Neuronal stem cell (in vitro differentiated cells): Measurements from ENCODE around the gene BCAM.
A peak's percentile ranks its signal among the peaks of the same experiment; 100 is the strongest.

Source experiments
- DNase-seq: peaks from one replicate; pipeline ENCODE4 v3.0.0-alpha.2; 2013; ENCODE audit warnings: low spot score
- H2AFZ ChIP-seq: one replicate; pipeline ENCODE4 v1.6.1; 2013; ENCODE audit warnings: mild to moderate bottlenecking, low read length, inconsistent platforms
- H2AK5ac ChIP-seq: 2 replicates; pipeline ENCODE4 v1.6.1; 2013; ENCODE audit warnings: low read depth, mild to moderate bottlenecking, inconsistent platforms, low read length, moderate library complexity, mixed read lengths
- H2BK120ac ChIP-seq: 2 replicates; pipeline ENCODE4 v1.6.1; 2013; ENCODE audit warnings: low read depth, mild to moderate bottlenecking, inconsistent platforms, low read length, moderate library complexity, mixed read lengths
- H2BK12ac ChIP-seq: one replicate; pipeline ENCODE4 v1.6.1; 2013; ENCODE audit warnings: low read length, inconsistent platforms
- H2BK15ac ChIP-seq: 2 replicates; pipeline ENCODE4 v1.6.1; 2013; ENCODE audit warnings: mild to moderate bottlenecking, low read length, inconsistent platforms, mixed read lengths
- H2BK5ac ChIP-seq: one replicate; pipeline ENCODE4 v1.6.1; 2013; ENCODE audit warnings: inconsistent platforms, mild to moderate bottlenecking, low read length, moderate library complexity
- H3K14ac ChIP-seq: one replicate; pipeline ENCODE4 v1.6.1; 2013; ENCODE audit warnings: low read length, inconsistent platforms
- H3K18ac ChIP-seq: 2 replicates; pipeline ENCODE4 v1.6.1; 2013; ENCODE audit warnings: low read length, inconsistent platforms
- H3K23ac ChIP-seq: 2 replicates; pipeline ENCODE4 v1.6.1; 2013; ENCODE audit warnings: low read depth, mild to moderate bottlenecking, mixed read lengths, low read length, inconsistent platforms; ENCODE audit not compliant: poor library complexity
- H3K27ac ChIP-seq: replicated peaks from 3 replicates; pipeline ENCODE4 v1.5.1; 2013; ENCODE audit warnings: low read length, inconsistent platforms
- H3K27me3 ChIP-seq, 3 experiments: 2 replicates each; pipeline ENCODE4 v1.6.1; 2013; ENCODE audit warnings: low read length in 3 of 3, mild to moderate bottlenecking in 2 of 3, inconsistent platforms in 1 of 3, low read depth in 1 of 3, mixed read lengths in 1 of 3, moderate library complexity in 1 of 3; ENCODE audit not compliant: control insufficient read depth in 3 of 3, insufficient read depth in 3 of 3
- H3K36me3 ChIP-seq, 2 donors: replicated peaks in 1 of 2; 2 replicates each; pipeline ENCODE4 v1.6.1; 2013; ENCODE audit warnings: low read length in 2 of 2; ENCODE audit not compliant: control insufficient read depth in 2 of 2, insufficient read depth in 2 of 2
- H3K4ac ChIP-seq: 2 replicates; pipeline ENCODE4 v1.6.1; 2013; ENCODE audit warnings: inconsistent platforms, mild to moderate bottlenecking, low read length, moderate library complexity
- H3K4me1 ChIP-seq, 2 donors: 1 replicate in 1 of 2; 2 replicates in 1 of 2; pipeline ENCODE4 v1.6.1; 2013; ENCODE audit warnings: low read length in 2 of 2, low read depth in 1 of 2; ENCODE audit not compliant: control insufficient read depth in 2 of 2, insufficient read depth in 1 of 2
- H3K4me2 ChIP-seq: one replicate; pipeline ENCODE4 v1.6.1; 2013; ENCODE audit warnings: mild to moderate bottlenecking, low read length, inconsistent platforms; ENCODE audit not compliant: insufficient read depth, poor library complexity, severe bottlenecking
- H3K4me3 ChIP-seq, 2 donors: 2 replicates each; pipeline ENCODE4 v1.5.1; 2013; ENCODE audit warnings: low read length in 2 of 2, mild to moderate bottlenecking in 2 of 2, inconsistent platforms in 1 of 2, moderate library complexity in 1 of 2
- H3K79me1 ChIP-seq: one replicate; pipeline ENCODE4 v1.6.1; 2013; ENCODE audit warnings: low read depth, mild to moderate bottlenecking, inconsistent platforms, low read length, moderate library complexity
- H3K9ac ChIP-seq: one replicate; pipeline ENCODE4 v1.6.1; 2013; ENCODE audit warnings: mild to moderate bottlenecking, low read depth, low read length, inconsistent platforms; ENCODE audit not compliant: poor library complexity
- H3K9me3 ChIP-seq, 2 donors: replicated peaks in 1 of 2; 2 replicates each; pipeline versions ENCODE3 to v1.6.1; 2013; ENCODE audit warnings: low read length in 2 of 2, mild to moderate bottlenecking in 2 of 2, inconsistent platforms in 1 of 2, low read depth in 1 of 2, mixed read lengths in 1 of 2, moderate library complexity in 1 of 2; ENCODE audit not compliant: control insufficient read depth in 2 of 2, insufficient read depth in 1 of 2
- H4K8ac ChIP-seq: one replicate; pipeline ENCODE4 v1.6.1; 2013; ENCODE audit warnings: low read depth, mild to moderate bottlenecking, inconsistent platforms, low read length, moderate library complexity
- H4K91ac ChIP-seq: one replicate; pipeline ENCODE4 v1.6.1; 2013; ENCODE audit warnings: low read length, low read depth, mild to moderate bottlenecking, inconsistent platforms; ENCODE audit not compliant: poor library complexity
- WGBS, 2 donors: extraction: QIAGEN DNeasy Blood & Tissue Kit; methylation state at CpG; one replicate each; pipeline ENCODE4 v1.1.7; 2013; ENCODE audit warnings: missing lambda C conversion rate in 2 of 2, mixed read lengths in 1 of 2; ENCODE audit not compliant: insufficient read length in 2 of 2, insufficient replicate concordance in 1 of 2; ENCODE audit errors: extremely low coverage in 2 of 2; 5-methylcytosine and 5-hydroxymethylcytosine counted together

BCAM gene

DNA sequence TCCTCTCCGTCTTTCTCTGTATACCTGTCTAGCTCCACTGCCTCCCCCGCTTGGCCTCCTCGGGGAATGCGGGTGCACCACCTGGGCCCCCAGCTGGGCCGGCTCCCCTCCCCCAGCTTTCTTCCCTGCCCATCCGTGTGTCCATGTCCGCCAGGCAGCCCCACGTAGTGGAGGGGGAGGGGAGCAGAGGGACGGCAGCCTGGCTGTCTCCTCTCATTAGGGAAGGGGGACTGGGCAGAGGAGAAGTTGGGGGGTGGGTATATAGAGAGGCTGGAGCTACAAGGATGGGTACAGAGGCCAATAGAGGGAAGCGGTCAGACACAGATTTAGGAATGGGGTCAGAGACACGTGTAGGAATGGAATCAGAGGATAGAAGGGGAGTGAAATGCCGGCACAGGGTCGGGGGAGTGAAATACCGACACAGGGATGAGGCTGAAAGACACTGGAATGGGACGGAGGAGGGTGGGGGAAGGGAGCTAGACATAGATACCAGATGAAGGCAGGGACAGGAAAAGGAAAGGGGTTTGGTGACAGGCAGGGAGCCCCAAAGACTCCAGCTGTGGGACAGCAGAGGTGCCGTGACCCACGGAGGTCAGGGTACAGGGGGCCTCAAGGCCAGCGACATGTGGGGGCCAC is 40.0 kb downstream of the BCAM start:
- WGBS, 2 donors, result no CpG with 5 or more reads among the region's 18 CpGs
- peak; percentile 33 for DNase-seq
- Histone ChIP-seq H4K8ac (no peak overlapping the region), H3K18ac (peak overlapping the region; percentile 68), H4K91ac (no peak overlapping the region), H3K14ac (no peak overlapping the region), H3K36me3 (peaks cover 9 to 24% of the 10 kb centered on the region in 2 donors), H2BK15ac (no peak overlapping the region), H2AFZ (peak overlapping the region; percentile 62), H3K9me3 (no peaks in the 10 kb centered on the region), H3K4me2 (peak overlapping the region; percentile 99), H3K4me3 (peak overlapping the region; percentile 65 to 98), H3K4ac (no peak overlapping the region), H3K27ac (peak overlapping the region; percentile 97), H3K79me1 (peaks cover 13% of the 10 kb centered on the region), H3K9ac (peak overlapping the region; percentile 32), H2BK12ac (no peak overlapping the region), H2BK120ac (no peak overlapping the region), H3K27me3 (no peaks in the 10 kb centered on the region), H2BK5ac (no peak overlapping the region), H3K4me1 (peaks cover 19 to 22% of the 10 kb centered on the region in 2 donors), H3K23ac (peak overlapping the region; percentile 35), H2AK5ac (peak overlapping the region; percentile 11)

DNA sequence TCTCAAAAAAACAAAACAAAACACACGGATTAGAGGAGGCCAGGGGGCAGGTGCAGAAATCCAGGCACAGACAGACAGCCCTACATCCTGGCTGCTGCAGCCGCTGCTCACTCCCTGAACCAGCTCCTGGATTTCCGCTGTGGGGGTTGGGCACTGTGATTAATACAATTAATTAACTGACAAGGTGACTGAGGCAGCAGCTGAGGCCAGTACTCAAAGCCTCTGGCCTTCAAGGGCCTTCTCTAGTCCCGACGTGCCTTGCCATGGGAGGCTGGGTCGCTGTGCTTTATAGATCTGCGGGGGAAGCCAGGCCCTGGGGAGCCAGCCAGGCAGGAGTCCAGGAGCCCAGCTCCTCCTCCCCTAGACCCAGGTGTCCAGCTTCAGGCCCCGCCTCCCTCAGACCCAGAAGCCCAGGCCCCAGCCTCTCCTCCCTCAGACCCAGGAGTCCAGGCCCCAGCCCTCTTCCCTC is 41.8 kb downstream of the BCAM start:
- H2AK5ac ChIP-seq, result no peak overlapping the region
- DNase-seq, result no peak
- no peaks in the 10 kb centered on the region for H3K27me3 ChIP-seq
- no peak overlapping the region for H4K8ac ChIP-seq
- peaks cover 15% of the 10 kb centered on the region for H3K79me1 ChIP-seq
- H3K23ac ChIP-seq, result peak overlapping the region; percentile 34
- no peak overlapping the region for H3K4me2 ChIP-seq
- no peak overlapping the region for H2BK12ac ChIP-seq
- H4K91ac ChIP-seq, result no peak overlapping the region
- no peak overlapping the region for H3K14ac ChIP-seq
- no peak overlapping the region for H2BK15ac ChIP-seq
- no peak overlapping the region for H2BK120ac ChIP-seq
- H3K4me1 ChIP-seq, result peaks cover 18 to 19% of the 10 kb centered on the region in 2 donors
- no peaks in the 10 kb centered on the region for H3K9me3 ChIP-seq
- no peak overlapping the region for H3K9ac ChIP-seq
- no peak overlapping the region for H2AFZ ChIP-seq
- H3K4me3 ChIP-seq, result no peak overlapping the region
- H3K4ac ChIP-seq, result no peak overlapping the region
- no CpG with 5 or more reads among the region's 8 CpGs for WGBS, 2 donors
- H2BK5ac ChIP-seq, result no peak overlapping the region
- no peak overlapping the region for H3K27ac ChIP-seq
- no peak overlapping the region for H3K18ac ChIP-seq
- H3K36me3 ChIP-seq, result peaks cover 11 to 29% of the 10 kb centered on the region in 2 donors

DNA sequence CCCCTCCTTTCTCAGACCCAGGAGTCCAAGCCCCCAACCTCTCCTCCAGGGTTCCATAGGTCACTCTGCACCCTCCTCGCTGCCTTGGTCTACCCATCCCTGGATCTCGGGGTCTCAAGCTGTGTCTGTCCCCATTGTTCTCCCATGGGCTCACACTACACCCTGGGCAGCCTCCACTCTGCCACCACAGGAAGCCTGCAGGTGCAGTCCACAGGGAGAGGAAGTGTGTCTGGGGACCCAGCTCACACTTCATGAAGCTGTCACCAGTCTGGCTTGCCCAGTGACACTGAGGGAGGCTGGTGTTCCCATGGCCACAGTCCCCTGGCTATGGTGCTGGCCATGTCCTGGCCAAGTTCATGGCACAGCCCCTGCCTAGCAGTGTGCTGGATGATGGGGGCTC is 42.5 kb downstream of the BCAM start:
- Histone ChIP-seq H2BK15ac (no peak overlapping the region), H3K36me3 (peaks cover 11 to 36% of the 10 kb centered on the region in 2 donors), H3K27me3 (no peaks in the 10 kb centered on the region), H3K27ac (no peak overlapping the region), H3K4me1 (peaks cover 17 to 19% of the 10 kb centered on the region in 2 donors), H4K91ac (no peak overlapping the region), H3K9me3 (no peaks in the 10 kb centered on the region), H3K9ac (peak overlapping the region; percentile 47), H3K18ac (peak overlapping the region; percentile 61), H2BK12ac (peak overlapping the region; percentile 43), H3K79me1 (peaks cover 18% of the 10 kb centered on the region), H2BK120ac (no peak overlapping the region), H3K4ac (no peak overlapping the region), H2AK5ac (no peak overlapping the region), H3K4me3 (no peak overlapping the region), H3K4me2 (no peak overlapping the region), H2BK5ac (no peak overlapping the region), H2AFZ (no peak overlapping the region), H4K8ac (no peak overlapping the region), H3K14ac (peak overlapping the region; percentile 17), H3K23ac (peak overlapping the region; percentile 34)
- no CpG with 5 or more reads among the region's 2 CpGs for WGBS, 2 donors
- no peak for DNase-seq

DNA sequence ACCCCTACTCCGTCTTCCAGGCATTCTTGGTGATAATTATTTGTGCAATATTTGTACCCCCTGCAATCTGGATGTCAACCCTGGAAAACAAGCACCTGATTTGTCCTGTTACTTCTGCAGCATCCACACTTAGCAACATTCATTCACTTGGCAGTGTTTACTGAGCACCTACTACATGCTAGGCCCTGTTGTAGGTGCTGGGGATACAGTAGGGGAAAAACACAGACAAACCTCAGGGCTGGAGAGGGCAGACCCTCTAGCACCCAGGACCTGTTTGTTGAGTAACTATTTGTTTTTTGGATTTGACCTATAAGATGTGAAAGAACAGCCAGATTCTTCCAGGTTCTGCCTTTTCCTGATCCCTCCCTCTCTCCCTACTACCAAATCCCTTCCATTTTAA is 46.7 kb downstream of the BCAM start:
- no peak for DNase-seq
- no peak overlapping the region for H4K8ac ChIP-seq
- no peak overlapping the region for H4K91ac ChIP-seq
- H3K9me3 ChIP-seq, result peaks cover 0 to 2% of the 10 kb centered on the region in 2 donors
- H2BK120ac ChIP-seq, result no peak overlapping the region
- H3K27me3 ChIP-seq, result no peaks in the 10 kb centered on the region
- no peak overlapping the region for H2BK5ac ChIP-seq
- H3K14ac ChIP-seq, result no peak overlapping the region
- H3K4ac ChIP-seq, result no peak overlapping the region
- no peak overlapping the region for H2AK5ac ChIP-seq
- H3K79me1 ChIP-seq, result peaks cover 24% of the 10 kb centered on the region
- no peak overlapping the region for H3K4me3 ChIP-seq
- no peak overlapping the region for H3K9ac ChIP-seq
- no peak overlapping the region for H3K18ac ChIP-seq
- no peak overlapping the region for H2AFZ ChIP-seq
- H2BK12ac ChIP-seq, result no peak overlapping the region
- no peak overlapping the region for H3K27ac ChIP-seq
- H3K4me2 ChIP-seq, result no peak overlapping the region
- H2BK15ac ChIP-seq, result no peak overlapping the region
- WGBS, 2 donors, result no CpG with 5 or more reads among the region's 1 CpG
- peaks cover 0 to 5% of the 10 kb centered on the region in 2 donors for H3K4me1 ChIP-seq
- peaks cover 25 to 53% of the 10 kb centered on the region in 2 donors for H3K36me3 ChIP-seq
- no peak overlapping the region for H3K23ac ChIP-seq
